Stimulated activated CD8-positive, alpha-beta memory T cell treated with anti-CD3 and anti-CD28 coated beads, Interleukin-7, amount 100 ng/mL, for 24 hours (primary cell): ENCODE data around the gene TIMM50.

Source experiments
- DNase-seq: peaks from one replicate; pipeline ENCODE4 v3.0.0-alpha.2; 2020; ENCODE audit warnings: low read depth

The TIMM50 gene

GRCh38 chr19:39500543-39500942 is 19.9 kb downstream of the TIMM50 start:
- DNase-seq = no peak

GRCh38 chr19:39501340-39501739 is 20.7 kb downstream of the TIMM50 start:
- DNase-seq = no peak

GRCh38 chr19:39502640-39503417 is 22.2 kb downstream of the TIMM50 start:
- peak; percentile 47 for DNase-seq

- DNase-seq = no peak
Measured at GRCh38 chr19:39506598-39506943, 25.9 kb downstream of the TIMM50 start.

- peak; percentile 30 for DNase-seq
Measured at GRCh38 chr19:39506944-39507714, 26.5 kb downstream of the TIMM50 start.

GRCh38 chr19:39507715-39508364 is 27.2 kb downstream of the TIMM50 start:
- no peak for DNase-seq

GRCh38 chr19:39508629-39509028 is 28.0 kb downstream of the TIMM50 start:
- no peak for DNase-seq

GRCh38 chr19:39509233-39509632 is 28.6 kb downstream of the TIMM50 start:
- DNase-seq = no peak

- DNase-seq = no peak
Measured at GRCh38 chr19:39512988-39513387, 32.4 kb downstream of the TIMM50 start.

- DNase-seq = no peak
Measured at GRCh38 chr19:39514840-39515550, 34.4 kb downstream of the TIMM50 start, which contains the start of gene SELENOV. TSS of gene SELENOV (plus strand) at chr19:39515139. CDS start at chr19:39515213, 74 bp downstream.

- no peak for DNase-seq
Measured at GRCh38 chr19:39515551-39516191, 35.0 kb downstream of the TIMM50 start.

GRCh38 chr19:39516270-39516669 is 35.6 kb downstream of the TIMM50 start:
- no peak for DNase-seq

GRCh38 chr19:39517432-39517831 is 36.8 kb downstream of the TIMM50 start:
- no peak for DNase-seq

- DNase-seq = no peak
Measured at GRCh38 chr19:39518458-39518857, 37.8 kb downstream of the TIMM50 start.

- DNase-seq = no peak
Measured at GRCh38 chr19:39518975-39519374, 38.3 kb downstream of the TIMM50 start.

GRCh38 chr19:39520541-39521484 is 40.2 kb downstream of the TIMM50 start:
- no peak for DNase-seq

- no peak for DNase-seq
Measured at GRCh38 chr19:39524495-39524894, 43.9 kb downstream of the TIMM50 start.

- no peak for DNase-seq
Measured at GRCh38 chr19:39525205-39525604, 44.6 kb downstream of the TIMM50 start.

- DNase-seq = no peak
Measured at GRCh38 chr19:39531834-39532232, 51.2 kb downstream of the TIMM50 start.

- peak; percentile 82 for DNase-seq
Measured at GRCh38 chr19:39532233-39533002, 51.8 kb downstream of the TIMM50 start, which contains the start of gene EID2B. TSS of gene EID2B (minus strand) at chr19:39532852. CDS start at chr19:39532802, 50 bp downstream.
